Epithelial cell of esophagus (primary cell): ENCODE measurements around the gene ZP1.

ENCODE experiments used
- DNase-seq: peaks from one replicate; pipeline ENCODE4 v3.0.0; 2010; ENCODE audit warnings: low read depth
- H3K4me3 ChIP-seq: 2 replicates; pipeline ENCODE4 v1.5.1; 2011; ENCODE audit warnings: mild to moderate bottlenecking, low read length, control low read depth
- CTCF ChIP-seq: IDR thresholded peaks from 2 replicates; pipeline ENCODE4 v1.5.1; 2011; ENCODE audit warnings: low read depth, mild to moderate bottlenecking, low read length, control low read depth, inconsistent platforms; ENCODE audit not compliant: insufficient read depth; ENCODE audit errors: missing control alignments

ZP1 gene

DNA sequence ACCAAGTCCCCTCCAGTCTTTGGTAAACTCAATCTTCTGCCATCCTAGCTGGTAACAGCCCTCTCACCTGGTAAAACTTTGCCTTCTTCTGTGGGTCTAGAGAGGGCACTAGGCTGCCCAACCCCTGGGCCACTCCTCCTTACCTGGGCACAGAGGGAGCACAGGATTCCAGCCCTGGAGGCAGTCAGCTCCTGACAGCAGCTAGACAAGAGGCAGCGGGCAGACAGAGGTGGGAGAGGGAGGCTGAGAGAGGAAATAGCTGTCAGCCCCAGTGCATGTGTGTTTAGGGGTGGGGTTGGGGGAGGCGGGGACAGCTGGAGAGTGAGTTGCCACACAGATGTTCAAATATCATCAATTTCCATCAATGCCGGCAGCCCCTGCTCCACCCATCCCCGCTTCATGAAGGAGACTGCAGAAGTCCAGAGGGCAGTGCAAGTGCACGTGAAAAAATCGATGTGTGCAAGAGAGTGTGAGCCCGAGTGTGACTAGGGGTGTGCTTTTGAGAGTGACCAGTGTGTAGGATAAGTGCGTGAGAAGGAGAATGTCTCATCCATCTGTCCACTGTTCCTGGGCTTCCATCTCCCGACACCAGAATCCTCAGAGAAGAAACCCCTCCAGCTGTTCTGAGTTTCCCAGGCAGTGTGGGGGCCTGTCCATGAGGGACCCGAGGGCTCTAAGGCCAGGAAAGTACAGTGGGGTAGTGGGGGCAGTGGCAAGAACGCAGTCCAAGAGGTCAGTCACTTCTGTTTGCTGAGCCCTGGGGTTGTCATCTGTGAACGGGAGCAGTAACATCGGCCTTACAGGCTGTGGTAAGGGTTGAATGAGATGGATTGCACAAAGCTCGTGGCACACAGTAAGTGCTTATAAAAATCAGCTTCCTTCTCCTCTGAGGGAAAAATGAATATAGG lies 11.4 kb upstream of the ZP1 start, which contains the start of gene PTGDR2:
Gene PTGDR2, minus strand, starts transcription at position 225 of the 908 bp plus-strand sequence. CDS start 2,228 bp downstream, outside the sequence.
- no peak within 1 kb of the TSS for H3K4me3 ChIP-seq
- no peak for TF ChIP-seq CTCF
- no peak for DNase-seq

GRCh38 chr11:60857378-60858232 lies 9.7 kb upstream of the ZP1 start:
- DNase-seq = peak; percentile 54
- no peak overlapping the region for H3K4me3 ChIP-seq
- TF ChIP-seq CTCF = no peak

DNA sequence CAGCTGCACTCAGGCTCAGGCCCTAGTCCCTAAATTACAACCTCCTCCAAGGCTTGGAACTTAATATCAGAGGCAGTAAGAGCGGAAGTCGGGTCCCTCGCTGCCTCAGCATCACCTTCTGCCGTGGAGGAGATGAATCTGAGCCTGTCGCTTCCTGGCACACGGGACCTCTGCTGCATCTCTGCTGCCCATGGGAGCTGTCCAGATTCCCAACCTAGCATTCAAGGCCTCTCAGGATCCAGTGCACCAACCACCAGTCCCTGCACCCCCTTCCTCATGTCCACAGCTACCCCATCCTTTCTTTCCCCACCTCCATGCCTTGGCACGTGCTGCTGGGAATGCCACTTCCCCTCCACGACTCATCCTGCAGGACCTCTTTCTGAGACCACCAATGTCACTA lies 9.1 kb upstream of the ZP1 start:
- no peak for DNase-seq
- no peak for TF ChIP-seq CTCF
- no peak overlapping the region for H3K4me3 ChIP-seq

GRCh38 chr11:60858731-60859464 lies 8.4 kb upstream of the ZP1 start:
- TF ChIP-seq CTCF = no peak
- no peak for DNase-seq
- no peak overlapping the region for H3K4me3 ChIP-seq

GRCh38 chr11:60859616-60860250 lies 7.6 kb upstream of the ZP1 start:
- H3K4me3 ChIP-seq = no peak overlapping the region
- no peak for TF ChIP-seq CTCF
- DNase-seq = no peak

DNA sequence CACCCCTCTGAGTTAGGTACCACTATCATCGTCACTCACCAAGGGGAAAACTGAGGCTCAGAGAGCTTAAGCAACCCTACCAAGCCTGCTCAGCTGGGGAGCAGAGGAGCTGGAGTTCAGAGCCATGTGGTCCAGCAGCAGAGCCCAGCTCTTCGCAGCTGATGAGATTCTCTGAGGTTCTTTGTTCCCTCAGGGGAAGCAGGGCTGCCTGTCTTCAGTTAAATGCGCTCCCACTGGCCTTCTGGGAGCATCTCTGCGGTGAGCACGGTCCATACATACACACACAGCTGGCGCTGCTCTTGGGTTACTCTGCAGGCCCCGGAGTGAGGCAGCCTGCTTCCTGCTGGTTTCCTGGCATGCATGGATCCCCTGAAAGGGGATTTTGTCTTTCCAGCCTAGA lies 6.4 kb upstream of the ZP1 start:
- TF ChIP-seq CTCF = no peak
- H3K4me3 ChIP-seq = no peak overlapping the region
- DNase-seq = no peak
